HCT116 (cell line): ENCODE results near the gene MGST3. TPM values are rescaled to one million over a fixed set of nuclear protein-coding genes. Genes with fewer than 3 reads are reported as not detected.

Source experiments
- ATAC-seq: fragments of 200-7000 bp; cut with Tn5 transposase; 2 replicates; pipeline ENCODE4 v1.9.1; 2020; ENCODE audit warnings: mild to moderate bottlenecking, moderate library complexity
- BruUV-seq: library from RNA; stranded (reverse); fragments of 400-500 nt; replicated peaks from 2 replicates; lab custom pipeline; 2021; lab: Mats Ljungman, UMichigan
- CTCF ChIA-PET: fragments of 300-600 bp; sonication (Branson Sonifier 250); formaldehyde crosslinking; loops from one replicate; lab custom pipeline; 2021; ENCODE audit warnings: antibody characterized with exemption; lab: Charles Lee
- POLR2A ChIA-PET: fragments of 300-600, 350-600 bp; sonication (Branson Sonifier 250); formaldehyde crosslinking; loops from one replicate; lab custom pipeline; 2021; ENCODE audit warnings: antibody characterized with exemption; lab: Charles Lee
- RAD21 ChIA-PET, 2 experiments: fragments of 300-600 bp; sonication (Branson Sonifier 250); formaldehyde crosslinking; loops; one replicate each; lab custom pipeline; 2023; ENCODE audit warnings: low total read pairs in 2 of 2; ENCODE audit not compliant: uncharacterized antibody in 2 of 2, unreplicated experiment in 2 of 2, low non-redundant PET in 1 of 2; lab: Charles Lee
- DNase-seq: peaks from one replicate; pipeline ENCODE4 v3.0.0-alpha.2; 2010; ENCODE audit warnings: low read depth, low spot score
- H2AFZ ChIP-seq: fragments of 200-600 bp; shearing (Covaris generic), sonication (generic); 2 replicates; pipeline ENCODE4 v1.6.1; 2017; ENCODE audit warnings: low read depth, mixed run types, mixed read lengths, antibody characterized with exemption, low read length; ENCODE audit not compliant: poor library complexity, severe bottlenecking
- H3K27ac ChIP-seq: 2 replicates; pipeline ENCODE4 v1.5.1; 2012; ENCODE audit warnings: low read depth, low read length
- H3K27me3 ChIP-seq: fragments of 200-600 bp; sonication (generic); 2 replicates; pipeline ENCODE4 v1.6.1; 2016; ENCODE audit warnings: mixed run types, low read length, mixed read lengths; ENCODE audit not compliant: insufficient read depth
- H3K36me3 ChIP-seq, 2 experiments: fragments of 200-500 bp in 1 of 2; fragments of 200-600 bp in 1 of 2; sonication (Bioruptor generic) in 1 of 2; sonication (generic) in 1 of 2; 2 replicates each; pipeline versions ENCODE4 v1.5.1 to v1.6.1; 2014 to 2016; ENCODE audit warnings: low read length in 2 of 2, inconsistent platforms in 1 of 2, mixed read lengths in 1 of 2, mixed run types in 1 of 2; ENCODE audit not compliant: insufficient read depth in 2 of 2, control insufficient read depth in 1 of 2
- H3K4me1 ChIP-seq, 2 experiments: fragments of 200-600 bp in 1 of 2; sonication (generic) in 1 of 2; 2 replicates each; pipeline versions ENCODE4 v1.5.1 to v1.6.1; 2012 to 2017; ENCODE audit warnings: low read length in 2 of 2, inconsistent platforms in 1 of 2, mild to moderate bottlenecking in 1 of 2, mixed read lengths in 1 of 2, mixed run types in 1 of 2, moderate library complexity in 1 of 2; ENCODE audit not compliant: insufficient read depth in 2 of 2, control insufficient read depth in 1 of 2
- H3K4me2 ChIP-seq: fragments of 200-600 bp; sonication (generic); 2 replicates; pipeline ENCODE4 v1.6.1; 2017; ENCODE audit warnings: mixed run types, low read length, mixed read lengths
- H3K4me3 ChIP-seq, 2 experiments: fragments of 200-600 bp in 1 of 2; sonication (generic) in 1 of 2; replicated peaks in 1 of 2; 2 replicates each; pipeline ENCODE4 v1.5.1; 2011 to 2016; ENCODE audit warnings: low read length in 2 of 2, control low read depth in 1 of 2, low read depth in 1 of 2, mild to moderate bottlenecking in 1 of 2, mixed read lengths in 1 of 2, mixed run types in 1 of 2
- H3K79me2 ChIP-seq: fragments of 200-600 bp; sonication (generic); 2 replicates; pipeline ENCODE4 v1.6.1; 2017; ENCODE audit warnings: mild to moderate bottlenecking, mixed run types, low read length, moderate library complexity, mixed read lengths; ENCODE audit not compliant: insufficient read depth
- H3K9ac ChIP-seq: fragments of 200-600 bp; sonication (generic); 2 replicates; pipeline ENCODE4 v1.6.1; 2016; ENCODE audit warnings: low read length, mixed read lengths
- H3K9me2 ChIP-seq: fragments of 200-600 bp; sonication (generic), shearing (Covaris generic); 2 replicates; pipeline ENCODE4 v1.6.1; 2017; ENCODE audit warnings: mixed run types, mild to moderate bottlenecking, moderate library complexity; ENCODE audit not compliant: insufficient read depth
- H3K9me3 ChIP-seq, 2 experiments: fragments of 200-500 bp in 1 of 2; fragments of 200-600 bp in 1 of 2; sonication (Bioruptor generic) in 1 of 2; sonication (generic) in 1 of 2; 2 replicates each; pipeline ENCODE4 v1.6.1; 2014 to 2017; ENCODE audit warnings: low read length in 2 of 2, mixed read lengths in 2 of 2, inconsistent platforms in 1 of 2, low read depth in 1 of 2, mild to moderate bottlenecking in 1 of 2, mixed run types in 1 of 2, moderate library complexity in 1 of 2; ENCODE audit not compliant: control insufficient read depth in 1 of 2, insufficient read depth in 1 of 2
- H4K20me1 ChIP-seq: fragments of 200-600 bp; sonication (generic), shearing (Covaris generic); 2 replicates; pipeline ENCODE4 v1.6.1; 2017; ENCODE audit warnings: mixed run types, mild to moderate bottlenecking, moderate library complexity; ENCODE audit not compliant: insufficient read depth
- ATF3 ChIP-seq: IDR thresholded peaks from 2 replicates; pipeline ENCODE4 v1.6.1; 2012
- EGR1 ChIP-seq: IDR thresholded peaks from 2 replicates; pipeline ENCODE4 v1.6.1; 2012; ENCODE audit warnings: low read depth
- ELF1 ChIP-seq: IDR thresholded peaks from 2 replicates; pipeline ENCODE4 v1.6.1; 2012; ENCODE audit warnings: low read depth, borderline replicate concordance
- EZH2phosphoT487 ChIP-seq: fragments of 200-600 bp; IDR thresholded peaks from 2 replicates; pipeline ENCODE4 v1.6.1; 2018; ENCODE audit warnings: antibody characterized with exemption, borderline replicate concordance
- FOSL1 ChIP-seq: IDR thresholded peaks from 2 replicates; pipeline ENCODE4 v1.6.1; 2012; ENCODE audit warnings: low read depth
- JUND ChIP-seq: IDR thresholded peaks from 2 replicates; pipeline ENCODE4 v1.6.1; 2012
- MAX ChIP-seq: IDR thresholded peaks from 2 replicates; pipeline ENCODE4 v1.6.1; 2012
- POLR2A ChIP-seq: IDR thresholded peaks from 2 replicates; pipeline ENCODE4 v1.7.0; 2011; ENCODE audit warnings: borderline replicate concordance; ENCODE audit not compliant: insufficient read depth, insufficient read length; ENCODE audit errors: extremely low read depth
- POLR2AphosphoS5 ChIP-seq: IDR thresholded peaks from 2 replicates; pipeline ENCODE4 v1.6.1; 2011; ENCODE audit warnings: mild to moderate bottlenecking, low read depth, low read length, moderate library complexity
- RAD21 ChIP-seq: IDR thresholded peaks from 2 replicates; pipeline ENCODE4 v1.6.1; 2012; ENCODE audit warnings: low read depth, mild to moderate bottlenecking
- SP1 ChIP-seq: IDR thresholded peaks from 2 replicates; pipeline ENCODE4 v1.6.1; 2012; ENCODE audit warnings: low read depth
- SRF ChIP-seq: IDR thresholded peaks from 2 replicates; pipeline ENCODE4 v1.6.1; 2012; ENCODE audit warnings: low read depth
- TCF7L2 ChIP-seq: IDR thresholded peaks from 2 replicates; pipeline ENCODE4 v1.7.0; 2011; ENCODE audit warnings: borderline replicate concordance, inconsistent platforms; ENCODE audit not compliant: insufficient read depth, insufficient read length; ENCODE audit errors: extremely low read depth
- ZNF274 ChIP-seq: fragments of 200-500 bp; sonication (Bioruptor generic); IDR thresholded peaks from 2 replicates; pipeline ENCODE4 v1.6.1; 2014; ENCODE audit warnings: mild to moderate bottlenecking, low read depth, low read length, inconsistent platforms
- intact Hi-C: fragments of 100-400 bp; cut with micrococcal nuclease; formaldehyde crosslinking; loops from 2 replicates; pipeline ENCODE4 v1.10.0; 2022
- total RNA-seq: library from RNA; stranded (reverse); gene quantifications from one replicate; pipeline ENCODE4 v1.2.1, GENCODE V29; 2021; ENCODE audit not compliant: unreplicated experiment

The MGST3 gene
- total RNA-seq, 1 experiment from 2014 or later = 93.7 TPM

GRCh38 chr1:165661703-165662102 is 30.7 kb downstream of the MGST3 start:
- Histone ChIP-seq H4K20me1 (no peaks in the 10 kb centered on the region), H3K4me1 (no peaks in the 10 kb centered on the region), H3K79me2 (no peaks in the 10 kb centered on the region), H3K9ac (no peak overlapping the region), H3K27ac (no peak overlapping the region), H3K9me3 (no peaks in the 10 kb centered on the region), H3K9me2 (no peaks in the 10 kb centered on the region), H3K4me3 (no peak overlapping the region), H3K36me3 (peaks cover 9 to 23% of the 10 kb centered on the region in 2 experiments; a peak in 3 of 4 replicates), H3K27me3 (no peaks in the 10 kb centered on the region), H2AFZ (no peak overlapping the region), H3K4me2 (no peak overlapping the region)
- ATAC-seq (no peak), DNase-seq (no peak)
- TF ChIP-seq RAD21 (no peak), JUND (no peak), ATF3 (no peak), EGR1 (no peak), SP1 (no peak), POLR2A (no peak), EZH2phosphoT487 (no peak), FOSL1 (no peak), SRF (no peak), MAX (no peak), ZNF274 (no peak), POLR2AphosphoS5 (no peak), TCF7L2 (no peak)
- ChIA-PET POLR2A (no interaction called here), RAD21 (no interaction called here), CTCF (no interaction called here)
- intact Hi-C loops = no loop called here
- BruUV-seq = no TSS peak

GRCh38 chr1:165662186-165662585 is 31.2 kb downstream of the MGST3 start:
- intact Hi-C loops = no loop called here
- no peaks in the 10 kb centered on the region for H3K9me2 ChIP-seq
- DNase-seq (no peak), ATAC-seq (no peak)
- no TSS peak for BruUV-seq
- H3K4me3 ChIP-seq = no peak overlapping the region
- no peaks in the 10 kb centered on the region for H3K9me3 ChIP-seq
- ChIA-PET RAD21 (no interaction called here), CTCF (no interaction called here), POLR2A (no interaction called here)
- H2AFZ ChIP-seq = no peak overlapping the region
- no peak for TF ChIP-seq ELF1
- no peak overlapping the region for H3K4me2 ChIP-seq
- no peaks in the 10 kb centered on the region for H3K4me1 ChIP-seq
- no peak overlapping the region for H3K9ac ChIP-seq
- H3K27ac ChIP-seq = no peak overlapping the region
- no peaks in the 10 kb centered on the region for H4K20me1 ChIP-seq
- no peaks in the 10 kb centered on the region for H3K79me2 ChIP-seq
- peaks cover 9 to 23% of the 10 kb centered on the region in 2 experiments; a peak in 3 of 4 replicates for H3K36me3 ChIP-seq
- no peaks in the 10 kb centered on the region for H3K27me3 ChIP-seq
